SK-N-MC (cell line): ENCODE results near the gene ZFTA.

Experiments
- DNase-seq: peaks from one replicate; pipeline ENCODE4 v3.0.0-alpha.2; 2011; ENCODE audit warnings: low read depth, low spot score
- H3K27ac ChIP-seq: fragments of 200-600 bp; sonication (generic); 2 replicates; pipeline ENCODE4 v1.5.1; 2016; ENCODE audit warnings: mixed run types
- H3K36me3 ChIP-seq: fragments of 200-600 bp; sonication (generic); 2 replicates; pipeline ENCODE4 v1.6.1; 2017; ENCODE audit warnings: antibody characterized with exemption, low read length, mixed read lengths; ENCODE audit not compliant: insufficient read depth
- H3K4me3 ChIP-seq: fragments of 200-600 bp; sonication (generic); 2 replicates; pipeline ENCODE4 v1.5.1; 2016
- H3K9ac ChIP-seq: fragments of 200-600 bp; sonication (generic); 2 replicates; pipeline ENCODE4 v1.8.0; 2017; ENCODE audit warnings: mixed run types, mixed read lengths; ENCODE audit not compliant: insufficient read length
- H3K9me3 ChIP-seq: fragments of 200-600 bp; sonication (generic); 2 replicates; pipeline ENCODE4 v1.6.1; 2017; ENCODE audit warnings: low read depth, mild to moderate bottlenecking, antibody characterized with exemption, low read length, moderate library complexity, mixed read lengths
- EZH2 ChIP-seq: fragments of 200-600 bp; sonication (generic); IDR thresholded peaks from one replicate; pipeline ENCODE4 v1.6.1; 2017; ENCODE audit warnings: antibody characterized with exemption
- FOXP2 ChIP-seq: optimal IDR thresholded peaks from 2 replicates; pipeline ENCODE3; 2011; ENCODE audit warnings: mild to moderate bottlenecking, moderate library complexity; ENCODE audit not compliant: insufficient read depth; ENCODE audit errors: extremely low read length, control extremely low read depth
- POLR2AphosphoS5 ChIP-seq: IDR thresholded peaks from 2 replicates; pipeline ENCODE4 v1.6.1; 2012; ENCODE audit warnings: mild to moderate bottlenecking, low read depth, low read length, borderline replicate concordance

Gene ZFTA

DNA sequence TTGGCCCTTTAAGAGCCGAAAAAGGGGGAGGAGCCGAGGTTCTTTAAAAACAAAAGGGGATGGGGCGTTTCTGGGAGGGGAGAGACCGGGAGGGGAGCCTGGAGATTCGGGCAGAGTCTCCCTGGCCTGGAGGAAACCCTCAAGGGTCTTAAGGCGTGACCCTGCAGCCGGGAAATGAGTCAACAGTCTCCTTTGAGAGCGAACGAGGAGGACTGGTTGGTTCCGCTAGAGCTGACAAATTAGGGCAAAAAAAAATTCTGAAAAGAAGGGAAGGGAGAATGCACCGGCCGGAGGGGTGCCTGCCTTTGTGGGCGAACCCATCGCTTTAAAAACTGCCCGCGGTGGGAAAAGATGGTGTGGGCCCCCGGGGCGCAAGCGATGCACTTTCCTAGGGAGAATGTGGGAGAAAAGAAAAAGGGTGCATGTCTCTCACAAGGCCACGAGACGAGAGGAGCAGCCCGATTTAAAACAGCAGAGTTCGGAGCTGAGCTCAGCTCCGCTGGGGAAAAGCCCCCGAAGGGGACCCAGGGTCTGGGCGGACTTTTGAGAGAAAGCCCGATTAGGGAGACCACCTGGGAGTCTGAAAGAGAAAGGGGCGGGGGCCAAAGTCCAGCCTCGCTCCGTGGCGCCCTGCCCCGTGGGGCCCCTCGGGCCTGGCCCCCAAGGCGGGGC, 874 bp downstream of the ZFTA start:
- no peak for TF ChIP-seq FOXP2
- TF ChIP-seq POLR2AphosphoS5: 0 out of 2 replicates have a peak, but pooled peaks have one; percentile 22
- H3K9ac ChIP-seq: peak overlapping the region; percentile 75
- peak overlapping the region; percentile 10; the same call in 1 of the 2 replicates for H3K27ac ChIP-seq
- peaks cover 7% of the 10 kb centered on the region; the same call in 1 of the 2 replicates for H3K36me3 ChIP-seq
- H3K4me3 ChIP-seq: peak overlapping the region; percentile 87
- no peaks in the 10 kb centered on the region for H3K9me3 ChIP-seq
- no peak for DNase-seq

DNA sequence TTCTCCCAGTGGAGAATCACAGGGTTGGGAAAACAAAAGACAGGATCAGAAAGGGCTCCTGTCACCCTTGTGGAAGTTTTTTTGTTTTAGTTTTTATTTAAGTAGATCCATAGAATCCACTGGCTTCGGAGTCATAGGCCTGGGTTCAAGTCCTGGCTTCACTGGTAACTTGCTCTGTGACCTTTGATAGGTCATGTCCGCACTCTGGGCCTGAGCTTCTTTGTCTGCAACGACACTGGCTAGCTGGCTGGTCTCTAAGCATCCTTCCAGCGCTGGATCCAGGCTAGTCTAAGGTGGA, 1.4 kb downstream of the ZFTA start:
- Histone ChIP-seq H3K9me3 (no peaks in the 10 kb centered on the region), H3K36me3 (peaks cover 7% of the 10 kb centered on the region; the same call in 1 of the 2 replicates), H3K4me3 (peak overlapping the region; percentile 87), H3K9ac (peak overlapping the region; percentile 75), H3K27ac (no peak overlapping the region)
- TF ChIP-seq POLR2AphosphoS5 (no peak; the same call in 1 of the 2 replicates), EZH2 (no peak), FOXP2 (no peak)
- DNase-seq: no peak

DNA sequence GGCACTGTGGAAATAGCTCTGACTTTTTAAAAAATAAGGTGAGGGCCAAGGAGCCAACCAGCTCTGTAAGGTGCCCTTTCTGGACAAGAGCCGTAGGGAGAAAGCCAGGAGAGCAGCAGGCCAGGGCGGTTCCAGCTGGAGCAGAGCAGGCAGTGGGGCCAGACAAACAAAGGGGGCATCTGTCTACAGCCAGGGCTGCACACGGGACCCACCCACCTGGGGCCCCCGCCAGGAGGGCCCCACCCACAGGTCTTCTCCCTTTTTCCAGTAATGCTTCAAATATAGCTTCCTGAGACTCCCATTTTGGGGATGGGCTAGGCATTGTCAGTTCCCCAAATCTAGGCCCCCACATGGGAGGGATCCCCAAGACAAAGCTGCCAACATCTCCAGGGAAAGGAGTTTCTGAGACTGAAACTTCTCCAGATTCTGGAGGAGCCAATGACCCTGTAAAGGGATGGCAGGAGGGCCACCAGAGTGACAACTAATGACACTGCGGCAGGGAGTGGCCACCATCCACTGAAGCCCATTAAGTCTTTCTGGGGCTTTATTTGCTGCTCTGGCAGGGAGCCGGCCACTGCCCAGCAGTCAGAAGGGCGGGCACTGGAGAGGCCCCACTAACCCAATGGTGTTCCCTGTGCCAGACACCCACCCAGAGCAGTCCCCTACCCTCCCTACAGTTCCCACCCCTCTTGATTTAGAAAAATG, 1.9 kb downstream of the ZFTA start:
- no peak overlapping the region for H3K27ac ChIP-seq
- H3K36me3 ChIP-seq: peaks cover 7% of the 10 kb centered on the region; the same call in 1 of the 2 replicates
- no peak for DNase-seq
- H3K4me3 ChIP-seq: peak overlapping the region; percentile 87
- no peaks in the 10 kb centered on the region for H3K9me3 ChIP-seq
- TF ChIP-seq POLR2AphosphoS5 (no peak), FOXP2 (no peak), EZH2 (no peak)
- peak overlapping the region; percentile 75 for H3K9ac ChIP-seq

DNA sequence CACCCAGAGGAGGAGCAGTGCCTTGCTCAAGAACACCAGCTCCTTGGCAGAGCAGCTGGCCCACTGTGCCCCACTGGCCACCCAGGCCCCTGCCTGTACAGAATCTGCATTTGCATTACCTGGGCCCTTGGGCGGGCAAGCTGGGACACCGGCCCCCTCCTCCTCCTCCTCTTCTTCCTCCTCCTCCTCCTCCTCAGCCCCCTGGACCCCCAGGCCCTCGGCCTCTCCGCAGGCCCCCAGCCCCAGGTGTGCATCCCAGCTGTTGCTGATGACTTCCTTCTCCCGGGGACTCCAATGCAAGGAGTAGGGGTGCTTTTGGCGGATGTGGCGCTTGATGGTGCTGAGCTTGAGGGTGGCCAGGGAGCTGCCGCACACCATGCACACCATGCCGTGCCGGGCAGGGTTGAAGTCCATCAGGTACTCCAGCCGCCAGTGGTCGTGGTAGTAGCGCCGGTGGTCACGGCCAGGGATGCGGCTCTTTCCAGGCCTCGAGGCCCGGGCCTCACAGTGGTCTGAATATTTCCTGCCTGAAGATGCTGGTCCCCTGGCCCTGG, 2.8 kb downstream of the ZFTA start:
- Histone ChIP-seq H3K9ac (no peak overlapping the region), H3K27ac (no peak overlapping the region), H3K9me3 (no peaks in the 10 kb centered on the region), H3K36me3 (peaks cover 7% of the 10 kb centered on the region; the same call in 1 of the 2 replicates), H3K4me3 (no peak overlapping the region)
- no peak for TF ChIP-seq EZH2
- no peak for TF ChIP-seq FOXP2
- TF ChIP-seq POLR2AphosphoS5: no peak
- DNase-seq: no peak

DNA sequence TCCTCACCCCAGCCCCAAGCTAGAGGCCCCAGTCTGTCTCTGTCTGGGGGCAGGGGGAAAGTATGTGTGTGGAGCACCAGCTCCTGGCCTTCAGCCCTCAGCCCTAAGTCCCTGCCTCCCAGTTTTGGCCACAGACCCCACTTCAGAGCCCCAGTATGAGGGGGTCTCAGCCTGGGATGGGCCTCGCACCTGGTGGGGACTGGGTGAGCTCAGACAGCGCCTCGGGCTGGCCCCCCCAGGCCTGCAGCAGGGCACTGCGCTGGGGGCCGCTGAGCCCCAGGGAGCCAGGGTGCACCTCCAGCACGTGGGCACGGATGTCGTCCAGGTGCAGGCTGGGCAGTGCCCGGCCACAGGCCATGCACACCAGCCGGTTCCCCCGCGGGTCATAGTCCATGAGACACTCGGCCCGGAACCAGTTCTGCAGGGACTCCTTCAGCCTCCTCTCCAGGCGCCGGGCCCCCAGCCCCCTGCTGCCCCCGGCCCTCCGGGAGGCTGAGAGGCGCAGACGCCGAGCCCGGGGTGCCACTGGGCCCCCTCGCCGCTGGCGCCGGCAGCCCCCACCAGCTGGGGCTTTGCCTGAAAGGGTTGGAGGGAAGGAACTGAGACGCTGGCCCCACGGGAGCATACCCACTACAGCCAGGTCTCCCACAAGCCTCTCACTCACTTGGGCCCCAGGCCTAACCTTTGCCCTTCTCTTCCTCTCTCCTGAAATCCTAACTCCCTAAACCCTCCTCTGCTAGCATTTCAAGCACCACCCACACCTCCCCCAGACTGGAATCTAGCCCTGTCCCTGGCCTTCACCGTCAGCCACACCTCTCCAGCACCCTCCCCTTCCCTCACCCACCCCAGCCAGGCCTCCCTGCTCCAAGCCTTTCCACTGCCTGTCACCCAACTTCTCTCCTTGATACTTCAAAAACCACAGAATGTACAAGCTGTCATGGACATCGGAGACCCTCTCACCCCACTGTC, 3.6 kb downstream of the ZFTA start:
- Histone ChIP-seq H3K9ac (no peak overlapping the region), H3K4me3 (no peak overlapping the region), H3K27ac (no peak overlapping the region)

DNA sequence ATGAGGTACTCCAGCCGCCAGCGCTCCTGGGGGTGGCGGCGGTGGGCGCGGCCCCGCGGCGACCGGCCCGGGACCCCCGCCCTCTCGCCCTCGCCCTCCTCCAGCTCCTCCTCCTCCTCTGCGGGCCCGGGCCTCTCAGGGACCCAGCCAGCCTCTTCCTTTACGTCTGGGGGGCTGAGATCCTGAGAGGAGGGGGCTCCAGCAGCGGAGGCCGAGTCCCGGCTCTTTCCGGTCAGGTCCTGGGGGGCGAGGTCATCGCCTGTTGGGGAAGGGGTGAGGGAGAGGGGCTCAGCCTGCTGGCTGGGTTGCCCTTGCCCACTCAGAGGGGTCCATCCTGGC, 4.3 kb downstream of the ZFTA start:
- peaks cover 19% of the 10 kb centered on the region for H3K36me3 ChIP-seq
- no peak overlapping the region for H3K9ac ChIP-seq
- H3K27ac ChIP-seq: no peak overlapping the region
- TF ChIP-seq POLR2AphosphoS5 (no peak), FOXP2 (no peak), EZH2 (no peak)
- no peaks in the 10 kb centered on the region for H3K9me3 ChIP-seq
- H3K4me3 ChIP-seq: no peak overlapping the region
- no peak for DNase-seq

More for the DNA sequence above, 3.6 kb downstream of the ZFTA start:
- Histone ChIP-seq H3K36me3 (peaks cover 13% of the 10 kb centered on the region), H3K9me3 (no peaks in the 10 kb centered on the region)
- no peak for DNase-seq
- TF ChIP-seq EZH2: no peak
- TF ChIP-seq POLR2AphosphoS5: no peak
- TF ChIP-seq FOXP2: no peak

DNA sequence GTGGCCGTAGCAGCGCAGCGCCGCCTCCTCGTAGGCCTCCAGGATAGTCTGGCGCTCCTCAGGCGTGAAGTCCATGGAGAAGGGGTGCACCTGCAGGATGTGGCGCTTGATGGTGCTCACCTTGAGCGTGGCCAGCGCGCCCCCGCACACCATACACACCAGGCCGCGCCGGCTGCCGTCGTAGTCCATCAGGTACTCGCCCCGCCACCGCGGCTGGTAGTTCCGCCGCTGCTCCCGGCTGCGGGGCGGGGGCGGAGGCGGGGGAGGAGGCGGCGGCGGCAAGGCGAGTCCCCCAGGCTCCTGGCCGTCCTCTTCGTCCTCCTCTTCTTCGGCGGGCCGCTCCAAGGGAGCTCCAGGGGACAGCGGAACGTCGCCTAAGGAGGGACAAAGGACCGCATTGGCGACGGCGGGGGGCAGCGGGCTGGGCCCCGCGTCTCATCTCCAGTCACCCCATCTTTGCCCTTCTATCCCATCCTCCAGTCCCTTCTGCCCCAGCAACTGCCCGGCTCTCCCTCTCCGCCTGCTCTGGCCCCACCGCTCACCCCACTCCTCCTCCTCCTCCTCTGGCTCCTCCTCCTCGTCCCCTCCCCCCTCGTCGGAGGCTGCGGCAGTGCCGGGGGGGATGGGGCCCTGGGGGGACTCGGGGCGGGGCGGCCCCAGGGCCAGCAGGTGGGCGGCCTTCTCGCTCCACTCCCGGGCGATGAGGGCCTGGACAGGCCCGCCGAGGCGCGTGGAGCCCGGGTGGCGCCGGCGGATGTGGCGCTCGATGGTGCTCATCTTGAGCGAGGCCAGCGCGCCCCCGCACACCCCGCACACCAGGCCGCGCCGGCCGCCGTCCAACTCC, 4.9 kb downstream of the ZFTA start:
- Histone ChIP-seq H3K4me3 (no peak overlapping the region), H3K27ac (no peak overlapping the region), H3K36me3 (peaks cover 25% of the 10 kb centered on the region), H3K9me3 (no peaks in the 10 kb centered on the region), H3K9ac (no peak overlapping the region)
- no peak for DNase-seq
- TF ChIP-seq FOXP2 (no peak), POLR2AphosphoS5 (peak; percentile 67), EZH2 (no peak)
